A204.1 (cell line): ENCODE results near the gene CST2.
"Not testable (repeated sequence)": the region's sequence is repeated elsewhere in the genome, so short reads cannot be mapped to it uniquely, and the experiment has no call there.

Experiments
- FAIRE-seq: peaks from 2 replicates; lab custom pipeline; 2012; peaks lifted over from hg19 to GRCh38; lab: Jason Lieb, UNC

Gene CST2

GRCh38 chr20:23826541-23827021 lies at the start of gene CST2:
TSS of gene CST2 (minus strand) at chr20:23826729. CDS start at chr20:23826660, 69 bp downstream.
- no peak for FAIRE-seq

GRCh38 chr20:23875606-23876237 lies 49.2 kb upstream of the CST2 start:
- no peak for FAIRE-seq

GRCh38 chr20:23874747-23875146 lies 48.2 kb upstream of the CST2 start:
- FAIRE-seq, result no peak

- FAIRE-seq, result no peak
These were observed 47.0 kb upstream of the CST2 start for GRCh38 chr20:23873370-23874015.

GRCh38 chr20:23872065-23872464 lies 45.5 kb upstream of the CST2 start:
- FAIRE-seq, result no peak

- no peak for FAIRE-seq
These were observed 43.9 kb upstream of the CST2 start for GRCh38 chr20:23870461-23870860.

- no peak for FAIRE-seq
These were observed 43.0 kb upstream of the CST2 start for GRCh38 chr20:23869520-23869919.

- FAIRE-seq, result no peak
These were observed 41.8 kb upstream of the CST2 start for GRCh38 chr20:23868321-23868720.

- FAIRE-seq, result no peak
These were observed 40.7 kb upstream of the CST2 start for GRCh38 chr20:23867152-23867776.

- not testable (repeated sequence) for FAIRE-seq
These were observed 34.2 kb upstream of the CST2 start for GRCh38 chr20:23860771-23861170.

GRCh38 chr20:23857962-23858595 lies 31.6 kb upstream of the CST2 start:
- FAIRE-seq, result no peak

GRCh38 chr20:23856736-23857135 lies 30.2 kb upstream of the CST2 start:
- FAIRE-seq, result no peak

- no peak for FAIRE-seq
These were observed 29.7 kb upstream of the CST2 start for GRCh38 chr20:23856226-23856625.

GRCh38 chr20:23841693-23842092 lies 15.2 kb upstream of the CST2 start:
- no peak for FAIRE-seq

- FAIRE-seq, result no peak
These were observed 9.2 kb upstream of the CST2 start for GRCh38 chr20:23835716-23836115.

- no peak for FAIRE-seq
These were observed 6.4 kb upstream of the CST2 start for GRCh38 chr20:23832775-23833513.

GRCh38 chr20:23831961-23832360 lies 5.4 kb upstream of the CST2 start:
- FAIRE-seq, result not testable (repeated sequence)

- no peak for FAIRE-seq
These were observed 2.8 kb downstream of the CST2 start for GRCh38 chr20:23823621-23824324.

GRCh38 chr20:23823111-23823510 lies 3.4 kb downstream of the CST2 start:
- no peak for FAIRE-seq

- no peak for FAIRE-seq
These were observed 6.0 kb downstream of the CST2 start for GRCh38 chr20:23820493-23820892.

GRCh38 chr20:23811559-23811958 lies 15.0 kb downstream of the CST2 start:
- not testable (repeated sequence) for FAIRE-seq

GRCh38 chr20:23810349-23810748 lies 16.2 kb downstream of the CST2 start:
- not testable (repeated sequence) for FAIRE-seq
